ENCODE results near the gene MAP4K2. TPM values are rescaled to one million over a fixed set of nuclear protein-coding genes. Genes with fewer than 3 reads are reported as not detected.

MAP4K2 gene
- total and polyA plus RNA-seq, 9 of the 15 experiments (the other 6 are each of a cell fraction or from before 2014, with no cell fraction given), result 0.13 to 14.5 (median 7.3) TPM

GRCh38 chr11:64846998-64847666, 44.1 kb upstream of the MAP4K2 start (continued):
- TF ChIP-seq, protein P1, sequence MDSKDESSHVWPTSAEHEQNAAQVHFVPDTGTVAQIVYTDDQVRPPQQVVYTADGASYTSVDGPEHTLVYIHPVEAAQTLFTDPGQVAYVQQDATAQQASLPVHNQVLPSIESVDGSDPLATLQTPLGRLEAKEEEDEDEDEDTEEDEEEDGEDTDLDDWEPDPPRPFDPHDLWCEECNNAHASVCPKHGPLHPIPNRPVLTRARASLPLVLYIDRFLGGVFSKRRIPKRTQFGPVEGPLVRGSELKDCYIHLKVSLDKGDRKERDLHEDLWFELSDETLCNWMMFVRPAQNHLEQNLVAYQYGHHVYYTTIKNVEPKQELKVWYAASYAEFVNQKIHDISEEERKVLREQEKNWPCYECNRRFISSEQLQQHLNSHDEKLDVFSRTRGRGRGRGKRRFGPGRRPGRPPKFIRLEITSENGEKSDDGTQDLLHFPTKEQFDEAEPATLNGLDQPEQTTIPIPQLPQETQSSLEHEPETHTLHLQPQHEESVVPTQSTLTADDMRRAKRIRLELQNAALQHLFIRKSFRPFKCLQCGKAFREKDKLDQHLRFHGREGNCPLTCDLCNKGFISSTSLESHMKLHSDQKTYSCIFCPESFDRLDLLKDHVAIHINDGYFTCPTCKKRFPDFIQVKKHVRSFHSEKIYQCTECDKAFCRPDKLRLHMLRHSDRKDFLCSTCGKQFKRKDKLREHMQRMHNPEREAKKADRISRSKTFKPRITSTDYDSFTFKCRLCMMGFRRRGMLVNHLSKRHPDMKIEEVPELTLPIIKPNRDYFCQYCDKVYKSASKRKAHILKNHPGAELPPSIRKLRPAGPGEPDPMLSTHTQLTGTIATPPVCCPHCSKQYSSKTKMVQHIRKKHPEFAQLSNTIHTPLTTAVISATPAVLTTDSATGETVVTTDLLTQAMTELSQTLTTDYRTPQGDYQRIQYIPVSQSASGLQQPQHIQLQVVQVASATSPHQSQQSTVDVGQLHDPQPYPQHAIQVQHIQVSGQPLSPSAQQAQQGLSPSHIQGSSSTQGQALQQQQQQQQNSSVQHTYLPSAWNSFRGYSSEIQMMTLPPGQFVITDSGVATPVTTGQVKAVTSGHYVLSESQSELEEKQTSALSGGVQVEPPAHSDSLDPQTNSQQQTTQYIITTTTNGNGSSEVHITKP (IDR thresholded peaks at IDR 0.05; ENCODE audit: partially characterized antibody), result peak; percentile 24
- TF ChIP-seq ZNF263 (CRISPR knock-in tag; IDR thresholded peaks at IDR 0.05; ENCODE audit: borderline replicate concordance) (peak; percentile 25; the same call in 1 of the 2 replicates), MAX (CRISPR knock-in tag; IDR thresholded peaks at IDR 0.05) (peak; percentile 84), ARID2 (IDR thresholded peaks at IDR 0.05) (peak; percentile 84), ZNF785 (CRISPR knock-in tag; IDR thresholded peaks at IDR 0.05) (no peak), ZNF551 (CRISPR knock-in tag; IDR thresholded peaks at IDR 0.05) (no peak), ZNF707 (CRISPR knock-in tag; conservative IDR thresholded peaks at IDR 0.05) (no peak), ZNF57 (CRISPR knock-in tag; IDR thresholded peaks at IDR 0.05) (no peak), SPI1 (IDR thresholded peaks at IDR 0.05; ENCODE audit: borderline replicate concordance, low read depth, low read length) (peak; percentile 65), ZBED1 (IDR thresholded peaks at IDR 0.05) (no peak), ZC3H11A (IDR thresholded peaks at IDR 0.05; ENCODE audit: low read depth, low read length) (no peak), ESRRA (IDR thresholded peaks at IDR 0.05; ENCODE audit: borderline replicate concordance, low read depth) (peak; percentile 42; the same call in 1 of the 2 replicates), GTF2A2 (tag; IDR thresholded peaks at IDR 0.05) (no peak), ZNF224 (CRISPR knock-in tag; IDR thresholded peaks at IDR 0.05) (no peak), ZNF395 (CRISPR knock-in tag; IDR thresholded peaks at IDR 0.05) (no peak), CTBP1 (IDR thresholded peaks at IDR 0.05; ENCODE audit: borderline replicate concordance) (peak; percentile 85), SOX6 (IDR thresholded peaks at IDR 0.05) (peak; percentile 28; the same call in 1 of the 2 replicates), STAG1 (CRISPR knock-in tag; IDR thresholded peaks at IDR 0.05; ENCODE audit: borderline replicate concordance) (peak; percentile 96), ZEB2 (IDR thresholded peaks at IDR 0.05) (0 out of 2 replicates have a peak, but pooled peaks have one; percentile 38), CXXC5 (CRISPR knock-in tag; IDR thresholded peaks at IDR 0.05) (peak; percentile 55)
- TF ChIP-seq, protein P2, sequence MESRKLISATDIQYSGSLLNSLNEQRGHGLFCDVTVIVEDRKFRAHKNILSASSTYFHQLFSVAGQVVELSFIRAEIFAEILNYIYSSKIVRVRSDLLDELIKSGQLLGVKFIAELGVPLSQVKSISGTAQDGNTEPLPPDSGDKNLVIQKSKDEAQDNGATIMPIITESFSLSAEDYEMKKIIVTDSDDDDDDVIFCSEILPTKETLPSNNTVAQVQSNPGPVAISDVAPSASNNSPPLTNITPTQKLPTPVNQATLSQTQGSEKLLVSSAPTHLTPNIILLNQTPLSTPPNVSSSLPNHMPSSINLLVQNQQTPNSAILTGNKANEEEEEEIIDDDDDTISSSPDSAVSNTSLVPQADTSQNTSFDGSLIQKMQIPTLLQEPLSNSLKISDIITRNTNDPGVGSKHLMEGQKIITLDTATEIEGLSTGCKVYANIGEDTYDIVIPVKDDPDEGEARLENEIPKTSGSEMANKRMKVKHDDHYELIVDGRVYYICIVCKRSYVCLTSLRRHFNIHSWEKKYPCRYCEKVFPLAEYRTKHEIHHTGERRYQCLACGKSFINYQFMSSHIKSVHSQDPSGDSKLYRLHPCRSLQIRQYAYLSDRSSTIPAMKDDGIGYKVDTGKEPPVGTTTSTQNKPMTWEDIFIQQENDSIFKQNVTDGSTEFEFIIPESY (CRISPR knock-in tag; IDR thresholded peaks at IDR 0.05), result peak; percentile 22; the same call in 1 of the 2 replicates

All from K562 (cell line).